GM20431 (cell line): ENCODE measurements around the gene GNB3.
"Not testable (repeated sequence)": the region's sequence is repeated elsewhere in the genome, so short reads cannot be mapped to it uniquely, and the experiment has no call there.

ENCODE experiments used
- in situ Hi-C: fragments of 300-500 bp; cut with MseI, MboI; formaldehyde crosslinking; loops from one replicate; pipeline ENCODE4 v1.15.0; 2020; ENCODE audit warnings: low sequenced_read_pairs; ENCODE audit not compliant: unreplicated experiment

GNB3 gene

GRCh38 chr12:6870304-6870703 lies 29.6 kb downstream of the GNB3 start:
- in situ Hi-C loops = not testable (repeated sequence)

GRCh38 chr12:6871052-6871957 lies 30.6 kb downstream of the GNB3 start:
- in situ Hi-C loops = no loop called here

GRCh38 chr12:6872073-6873048 lies 31.6 kb downstream of the GNB3 start:
- in situ Hi-C loops = no loop called here

- in situ Hi-C loops = no loop called here
Observed at GRCh38 chr12:6873094-6874014, 32.6 kb downstream of the GNB3 start, which contains the start of gene SPSB2. Gene SPSB2 (minus strand): TSS chr12:6873303. CDS start chr12:6872901, 402 bp downstream.

- in situ Hi-C loops = not testable (repeated sequence)
Observed at GRCh38 chr12:6874015-6874368, 33.3 kb downstream of the GNB3 start.

GRCh38 chr12:6879824-6880223 lies 39.1 kb downstream of the GNB3 start:
- in situ Hi-C loops = not testable (repeated sequence)

- in situ Hi-C loops = no loop called here
Observed at GRCh38 chr12:6883252-6883651, 42.5 kb downstream of the GNB3 start.

GRCh38 chr12:6883683-6884082 lies 43.0 kb downstream of the GNB3 start:
- in situ Hi-C loops = no loop called here

GRCh38 chr12:6884539-6884938 lies 43.8 kb downstream of the GNB3 start:
- in situ Hi-C loops = no loop called here

- in situ Hi-C loops = not testable (repeated sequence)
Observed at GRCh38 chr12:6886206-6886999, 45.7 kb downstream of the GNB3 start.

GRCh38 chr12:6887460-6887859 lies 46.7 kb downstream of the GNB3 start:
- in situ Hi-C loops = no loop called here

- in situ Hi-C loops = no loop called here
Observed at GRCh38 chr12:6888360-6888759, 47.6 kb downstream of the GNB3 start.

GRCh38 chr12:6888794-6889193 lies 48.1 kb downstream of the GNB3 start:
- in situ Hi-C loops = not testable (repeated sequence)

GRCh38 chr12:6889775-6890573 lies 49.2 kb downstream of the GNB3 start:
- in situ Hi-C loops = not testable (repeated sequence)

- in situ Hi-C loops = no loop called here
Observed at GRCh38 chr12:6890789-6891645, 50.3 kb downstream of the GNB3 start.

- in situ Hi-C loops = no loop called here
Observed at GRCh38 chr12:6891646-6892001, 50.9 kb downstream of the GNB3 start.

- in situ Hi-C loops = not testable (repeated sequence)
Observed at GRCh38 chr12:6892683-6893082, 52.0 kb downstream of the GNB3 start.
